GM18498 (cell line): ENCODE results near the gene KLK3.
A peak's percentile ranks its signal among the peaks of the same experiment; 100 is the strongest.
"Not testable (repeated sequence)": the region's sequence is repeated elsewhere in the genome, so short reads cannot be mapped to it uniquely, and the experiment has no call there.

Source experiments
- ATAC-seq: cut with Tn5 transposase; IDR thresholded peaks from one replicate; pipeline ENCODE4 v1.9.1; 2021; ENCODE audit warnings: mild to moderate bottlenecking, moderate library complexity; ENCODE audit not compliant: unreplicated experiment

Gene KLK3

GRCh38 chr19:50854636-50855410 is at the start of gene KLK3:
TSS of gene KLK3 (plus strand) at chr19:50854915. CDS start at chr19:50854956, 41 bp downstream.
- ATAC-seq, result no peak

DNA sequence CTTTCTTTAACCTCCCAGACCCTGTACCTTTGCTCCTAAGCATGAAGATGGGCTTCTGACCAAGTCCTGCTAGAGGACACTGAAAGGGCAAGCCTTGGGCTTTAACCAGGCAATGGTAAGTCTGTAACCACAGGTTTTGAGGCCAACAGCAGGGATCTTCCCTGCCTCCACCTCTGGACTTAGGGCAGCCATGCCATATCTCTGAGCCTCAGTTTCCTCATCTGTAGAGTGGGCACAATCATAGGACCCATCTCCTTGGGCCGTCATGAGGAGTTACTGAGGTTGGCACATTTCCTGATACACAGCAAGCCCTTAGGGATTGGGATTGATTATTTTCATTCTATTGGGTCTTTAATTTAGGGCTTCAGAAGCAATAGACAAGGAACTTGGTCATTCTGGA is 45.9 kb upstream of the KLK3 start:
- ATAC-seq, result no peak

- not testable (repeated sequence) for ATAC-seq
Observed at GRCh38 chr19:50811622-50812238, 43.0 kb upstream of the KLK3 start.

DNA sequence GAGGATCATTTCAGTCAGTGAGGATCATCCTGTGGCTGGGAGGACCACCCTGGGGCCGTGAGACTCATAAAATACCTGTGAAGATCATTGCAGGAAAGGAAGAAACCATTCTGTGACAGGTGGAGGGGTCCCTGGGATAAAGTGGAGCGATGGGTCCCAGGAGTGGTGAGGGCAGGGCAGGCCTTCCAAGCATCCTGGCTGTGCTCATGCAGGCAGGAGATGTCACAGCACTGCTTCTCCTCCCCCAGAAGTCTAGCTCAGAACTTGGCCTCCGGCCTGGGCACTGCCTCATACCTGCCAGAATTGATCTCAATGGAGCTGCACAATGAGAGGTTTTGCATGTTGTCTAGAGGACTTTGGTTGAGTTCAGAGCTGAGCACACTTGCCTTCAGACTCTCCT is 42.2 kb upstream of the KLK3 start:
- no peak for ATAC-seq

DNA sequence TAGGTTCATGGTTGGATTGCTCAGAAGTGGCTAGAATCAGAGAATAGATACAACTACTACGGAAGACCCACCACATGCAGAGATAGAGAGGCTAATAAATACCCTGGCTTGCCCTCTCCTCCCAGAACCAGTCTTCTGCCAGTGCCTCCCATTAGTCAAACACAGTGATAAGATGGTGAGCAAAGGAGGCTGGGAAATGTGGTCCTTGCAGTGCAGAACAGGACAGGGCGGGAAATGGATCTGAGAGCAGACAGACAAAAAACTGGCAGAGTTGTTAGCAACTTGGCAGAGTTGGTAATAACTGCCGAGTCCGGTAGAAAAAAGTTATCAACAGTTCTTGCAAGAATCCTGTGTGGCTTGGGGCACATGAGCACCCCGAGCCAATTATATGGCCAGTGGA is 39.8 kb upstream of the KLK3 start:
- ATAC-seq, result no peak

- no peak for ATAC-seq
Observed at GRCh38 chr19:50815439-50815838, 39.3 kb upstream of the KLK3 start.

DNA sequence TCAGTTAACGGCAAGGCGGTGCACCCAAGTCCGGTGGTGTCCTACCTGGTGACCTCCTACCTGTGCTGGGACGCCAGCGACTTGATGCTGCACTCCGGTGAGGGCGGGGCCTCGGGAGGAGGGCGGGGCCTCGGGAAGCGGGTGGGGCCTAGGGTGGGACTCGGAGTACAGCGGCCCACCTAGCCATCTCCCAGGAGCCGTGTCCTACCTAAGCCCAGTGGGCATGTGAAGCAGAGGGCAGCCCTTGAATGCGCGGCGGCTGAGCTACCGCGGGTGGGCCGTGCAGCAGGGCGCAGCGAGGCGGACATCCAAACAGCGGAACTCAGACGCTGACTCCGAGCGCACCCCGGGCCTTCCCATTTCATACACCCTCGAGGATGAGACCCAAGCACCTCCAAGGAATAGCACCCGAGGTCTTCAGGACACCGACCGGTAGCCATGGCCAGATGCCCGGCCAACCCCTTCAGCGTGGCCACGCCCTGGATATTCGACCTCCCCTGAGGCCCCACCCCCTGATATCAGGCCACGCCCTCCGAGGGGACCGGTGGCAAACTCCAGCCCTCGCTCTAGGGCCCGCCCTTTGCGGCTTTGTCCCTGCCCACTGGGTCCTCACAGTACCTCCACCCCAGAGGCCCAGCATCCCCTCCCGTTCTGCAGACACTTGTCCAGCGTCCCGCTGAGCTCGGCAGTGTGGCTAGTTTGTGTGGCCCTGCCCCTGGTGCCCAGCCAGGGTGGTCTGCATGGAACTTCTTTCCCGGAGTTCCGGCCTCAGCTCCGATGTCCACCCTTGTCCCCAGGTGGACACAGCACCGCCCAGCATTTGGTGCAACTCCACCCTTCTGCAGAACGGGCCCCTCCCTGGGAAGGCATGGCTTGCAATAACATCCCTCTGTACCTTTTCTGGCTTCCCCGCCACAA is 36.5 kb upstream of the KLK3 start:
- peak; percentile 71 for ATAC-seq

DNA sequence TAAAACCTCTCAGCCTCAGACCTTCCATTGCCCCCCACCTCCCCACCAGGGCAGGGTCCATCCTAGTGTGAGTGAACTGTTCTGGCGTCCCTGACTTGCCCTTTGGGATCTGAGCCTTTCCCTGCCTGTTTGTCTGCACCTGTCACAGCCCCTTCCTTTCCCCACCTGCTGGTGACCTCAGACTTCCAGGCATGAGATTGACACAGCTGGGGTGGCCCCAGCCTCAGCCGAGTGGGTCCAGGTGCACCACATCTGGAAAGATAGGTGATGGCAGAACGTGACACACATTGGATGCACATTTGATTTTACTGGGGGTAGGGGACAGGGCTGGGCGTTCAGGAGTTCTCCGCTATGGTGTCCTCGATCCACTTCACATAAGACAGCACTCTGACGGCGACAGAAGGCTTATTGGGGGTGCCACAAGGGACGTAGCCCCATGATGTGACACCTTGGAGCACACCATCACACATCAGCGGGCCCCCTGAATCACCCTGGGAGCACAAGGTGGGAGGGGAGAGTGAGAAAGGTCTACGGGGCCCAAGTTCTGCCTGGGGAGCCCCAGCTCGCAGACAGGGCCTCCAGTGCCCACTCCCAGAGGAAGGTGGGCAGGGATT is 35.7 kb upstream of the KLK3 start:
- ATAC-seq, result no peak

DNA sequence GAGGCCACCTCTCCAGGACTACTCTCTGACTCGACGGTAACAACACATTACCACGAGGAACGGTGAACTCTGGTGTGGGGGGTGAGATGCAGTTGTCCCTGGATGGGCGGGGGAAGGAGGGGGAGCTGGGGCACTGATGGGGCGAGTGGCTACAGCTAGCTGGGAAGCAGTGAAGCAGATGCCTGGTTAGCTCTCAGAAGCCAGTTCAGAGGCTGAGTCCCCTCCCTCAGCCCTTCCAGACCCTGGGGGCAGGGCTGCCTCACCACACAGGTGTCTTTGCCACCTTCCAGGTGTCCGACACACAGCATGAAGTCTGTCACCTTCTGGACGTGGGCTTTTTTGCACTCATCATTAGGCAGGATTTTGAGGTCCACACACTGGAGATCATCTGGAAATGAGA is 35.1 kb upstream of the KLK3 start:
- ATAC-seq, result no peak

DNA sequence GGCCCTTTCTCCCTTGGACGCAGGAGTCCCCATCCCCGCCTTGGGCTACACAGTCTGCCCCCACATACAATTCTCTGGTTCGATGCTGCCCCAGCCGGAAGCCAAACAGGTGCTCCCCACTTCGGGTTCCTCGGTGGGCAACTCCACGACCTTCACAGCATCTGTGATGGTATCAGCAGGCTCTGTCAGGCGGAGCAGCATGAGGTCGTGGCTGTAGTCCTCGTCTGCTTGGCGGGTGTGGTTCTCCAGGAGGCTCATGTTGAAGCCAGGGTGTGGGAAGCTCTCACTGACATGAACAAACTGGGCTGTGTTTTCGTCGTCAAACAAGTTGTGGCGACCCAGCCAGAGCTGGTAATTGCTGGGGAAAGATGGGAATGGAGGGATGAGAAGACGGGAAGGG is 34.6 kb upstream of the KLK3 start:
- ATAC-seq, result no peak

DNA sequence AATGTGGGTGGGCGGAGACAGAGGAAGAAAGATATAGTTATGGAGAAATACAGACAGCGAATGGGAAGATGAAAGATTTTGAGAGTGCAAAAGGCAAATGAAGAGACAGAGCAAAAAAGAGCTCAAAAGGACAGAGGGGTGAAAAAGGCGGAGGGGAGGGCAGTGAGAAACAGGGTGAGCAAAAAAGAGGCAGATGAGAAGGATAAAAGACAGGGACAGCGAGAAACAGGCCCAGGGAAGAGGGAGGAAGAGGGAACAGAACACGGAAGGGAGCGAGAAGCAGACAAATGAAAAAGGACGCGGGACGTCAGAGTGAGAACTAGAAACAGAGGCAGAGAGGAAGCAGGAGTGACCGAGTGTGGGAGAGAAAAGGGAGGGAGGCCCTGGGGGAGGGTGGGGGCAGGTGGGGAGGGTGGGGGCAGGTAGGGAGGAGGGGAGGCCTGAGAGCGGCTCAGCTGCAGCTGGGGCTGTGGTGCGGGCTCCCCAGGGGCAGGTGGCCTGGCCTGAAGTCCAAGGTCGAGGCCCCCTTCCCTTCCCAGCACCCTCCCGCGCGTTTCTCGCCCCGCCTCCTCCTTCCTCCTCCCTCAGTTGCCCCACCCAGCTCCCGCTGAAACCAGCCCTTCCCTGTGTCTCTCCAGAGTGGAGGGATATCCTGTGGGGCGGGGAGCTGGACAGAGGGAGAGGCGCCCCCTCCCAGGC is 34.0 kb upstream of the KLK3 start:
- no peak for ATAC-seq

DNA sequence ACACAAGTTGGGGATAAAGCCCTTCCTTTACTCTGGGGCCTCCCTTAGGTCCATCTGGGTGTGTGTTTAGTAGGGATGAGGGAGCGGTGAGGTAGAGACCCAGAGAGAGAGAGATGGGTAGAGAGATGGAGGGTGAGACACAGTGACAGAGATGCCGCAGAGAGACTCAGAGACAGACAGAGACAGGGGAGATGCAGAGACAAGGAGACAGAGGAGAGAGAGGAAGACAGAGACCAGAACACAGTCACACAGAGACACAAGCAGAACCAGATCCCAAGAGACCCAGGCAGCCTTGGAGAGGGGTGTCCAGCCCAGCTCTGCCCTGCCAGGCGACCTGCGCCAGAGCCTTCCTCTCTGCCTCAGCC is 33.5 kb upstream of the KLK3 start:
- ATAC-seq, result no peak

DNA sequence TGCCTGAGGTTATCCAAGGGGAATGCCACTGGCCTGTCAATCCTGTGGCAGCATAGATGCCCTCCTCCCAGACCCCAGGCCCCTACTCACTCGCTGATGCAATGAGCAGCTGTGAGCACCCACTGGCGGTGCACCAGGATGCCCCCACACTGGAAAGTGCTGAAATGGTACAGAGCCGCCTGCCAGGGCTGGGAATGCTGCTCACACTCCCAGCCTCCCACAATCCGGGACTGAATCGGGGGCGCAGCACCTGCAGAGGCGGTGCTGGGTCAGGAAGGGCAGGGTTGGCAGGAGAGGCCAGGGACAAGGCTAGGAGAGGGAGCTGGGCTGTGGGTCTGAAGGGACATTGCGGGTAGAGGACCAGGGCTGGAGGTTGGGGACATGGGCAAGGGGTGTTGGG is 33.1 kb upstream of the KLK3 start:
- ATAC-seq, result no peak

GRCh38 chr19:50822661-50823208 is 32.0 kb upstream of the KLK3 start:
- no peak for ATAC-seq

- no peak for ATAC-seq
Observed at GRCh38 chr19:50823389-50824042, 31.2 kb upstream of the KLK3 start, which contains the start of gene KLK1. TSS of gene KLK1 (minus strand) at chr19:50823787. CDS start at chr19:50823748, 39 bp downstream.

DNA sequence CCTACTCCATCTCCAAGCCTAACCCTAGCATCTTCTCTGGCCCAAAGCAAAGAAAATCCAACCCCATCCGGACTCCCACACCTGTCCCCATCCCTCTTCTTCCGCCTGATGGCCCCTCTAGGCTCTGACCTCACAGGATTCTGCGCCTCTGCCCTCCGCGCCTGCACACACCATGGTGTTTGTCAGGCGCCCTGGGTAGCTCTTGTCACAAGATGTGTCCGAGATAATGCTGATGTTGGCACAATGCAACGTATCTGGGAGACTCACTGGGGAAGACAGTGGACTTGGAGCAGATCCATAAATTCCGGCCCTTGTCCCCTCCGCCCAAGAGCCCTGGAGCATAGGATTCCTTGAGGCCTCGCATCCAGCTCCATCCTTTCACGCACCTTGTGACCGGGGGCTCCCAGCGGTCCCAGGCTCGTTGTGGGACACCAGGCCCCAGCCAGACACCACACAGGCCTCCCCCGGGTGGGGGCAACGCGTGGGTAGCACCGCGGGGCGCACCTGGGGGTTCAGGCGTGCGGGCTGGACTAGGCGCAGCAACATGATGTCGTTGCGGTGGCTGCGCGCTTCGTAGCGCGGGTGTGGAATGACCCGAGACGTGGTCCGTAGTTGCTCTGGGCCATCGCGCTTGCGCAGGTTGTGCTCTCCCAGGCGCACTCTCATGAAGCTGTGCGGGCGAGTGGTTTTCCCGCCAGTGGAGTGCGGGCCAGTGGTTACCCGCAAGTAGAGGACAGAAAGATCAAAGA is 28.0 kb upstream of the KLK3 start:
- ATAC-seq, result no peak

DNA sequence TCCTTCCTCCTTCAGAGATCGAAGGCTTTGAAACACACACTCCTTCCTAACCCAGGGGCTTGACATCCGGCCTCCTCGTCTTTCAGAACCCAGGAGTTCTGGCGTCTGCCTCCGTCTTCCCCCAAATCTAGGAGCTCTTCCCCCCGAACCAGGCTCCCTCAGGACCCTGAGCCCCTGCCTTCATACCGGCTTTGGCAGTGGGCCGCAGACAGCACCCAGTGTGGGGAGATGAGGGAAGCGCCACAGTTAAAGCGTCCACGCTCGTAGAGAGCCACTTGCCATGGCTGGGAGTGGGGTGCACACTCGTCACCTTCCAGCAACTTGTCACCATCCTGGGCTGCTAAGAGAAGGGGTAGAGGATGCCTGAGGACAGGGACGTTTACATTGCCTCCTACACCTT is 27.2 kb upstream of the KLK3 start:
- no peak for ATAC-seq

DNA sequence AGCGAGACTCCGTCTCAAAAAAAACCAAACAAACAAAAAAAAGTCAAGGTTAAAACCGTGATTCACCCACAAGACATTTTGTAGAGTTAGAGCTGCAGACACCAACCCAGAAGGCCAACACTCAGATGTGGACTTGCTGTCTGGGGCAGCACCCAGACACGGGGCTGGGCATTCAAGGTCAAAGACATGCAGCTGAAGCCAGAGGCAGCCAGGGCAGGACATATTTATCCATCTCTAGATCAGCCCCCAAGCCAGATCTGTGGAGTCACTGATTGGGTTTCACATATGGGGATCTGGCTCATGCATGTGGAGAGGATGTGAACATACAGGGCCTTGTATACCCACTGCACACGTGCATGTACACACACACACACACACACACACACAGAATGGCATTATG is 24.9 kb upstream of the KLK3 start:
- ATAC-seq, result no peak
